ENCODE results near the gene MARK1.

DNA sequence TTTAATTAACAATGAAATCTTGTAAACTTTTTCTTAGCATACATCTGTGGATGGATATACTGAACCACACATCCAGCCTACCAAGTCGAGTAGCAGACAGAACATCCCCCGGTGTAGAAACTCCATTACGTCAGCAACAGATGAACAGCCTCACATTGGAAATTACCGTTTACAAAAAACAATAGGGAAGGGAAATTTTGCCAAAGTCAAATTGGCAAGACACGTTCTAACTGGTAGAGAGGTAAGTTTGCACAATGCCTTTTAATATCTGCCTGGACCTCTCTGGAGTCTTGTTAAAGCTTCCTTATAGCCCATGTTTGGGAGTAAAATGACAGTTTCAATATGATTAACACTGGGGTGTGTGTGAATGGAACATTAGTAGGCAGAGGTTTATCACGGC is 51.4 kb downstream of the MARK1 start:
- TF ChIP-seq, protein P1, sequence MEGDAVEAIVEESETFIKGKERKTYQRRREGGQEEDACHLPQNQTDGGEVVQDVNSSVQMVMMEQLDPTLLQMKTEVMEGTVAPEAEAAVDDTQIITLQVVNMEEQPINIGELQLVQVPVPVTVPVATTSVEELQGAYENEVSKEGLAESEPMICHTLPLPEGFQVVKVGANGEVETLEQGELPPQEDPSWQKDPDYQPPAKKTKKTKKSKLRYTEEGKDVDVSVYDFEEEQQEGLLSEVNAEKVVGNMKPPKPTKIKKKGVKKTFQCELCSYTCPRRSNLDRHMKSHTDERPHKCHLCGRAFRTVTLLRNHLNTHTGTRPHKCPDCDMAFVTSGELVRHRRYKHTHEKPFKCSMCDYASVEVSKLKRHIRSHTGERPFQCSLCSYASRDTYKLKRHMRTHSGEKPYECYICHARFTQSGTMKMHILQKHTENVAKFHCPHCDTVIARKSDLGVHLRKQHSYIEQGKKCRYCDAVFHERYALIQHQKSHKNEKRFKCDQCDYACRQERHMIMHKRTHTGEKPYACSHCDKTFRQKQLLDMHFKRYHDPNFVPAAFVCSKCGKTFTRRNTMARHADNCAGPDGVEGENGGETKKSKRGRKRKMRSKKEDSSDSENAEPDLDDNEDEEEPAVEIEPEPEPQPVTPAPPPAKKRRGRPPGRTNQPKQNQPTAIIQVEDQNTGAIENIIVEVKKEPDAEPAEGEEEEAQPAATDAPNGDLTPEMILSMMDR (IDR thresholded peaks at IDR 0.05) = no peak
- no peak for TF ChIP-seq POLR2A (IDR thresholded peaks at IDR 0.05)

Data from esophagus squamous epithelium (tissue), 4 donors.